Colonic mucosa (tissue), 4 donors: ENCODE results near the gene BRI3BP. TPM values are rescaled to one million over a fixed set of nuclear protein-coding genes. Genes with fewer than 3 reads are reported as not detected.

Source experiments
- DNase-seq: peaks from one replicate; pipeline ENCODE4 v3.0.0-alpha.2; 2020
- H3K27ac ChIP-seq: fragments of 200-600 bp; one replicate; pipeline ENCODE4 v1.8.0; 2021
- H3K27me3 ChIP-seq: fragments of 200-600 bp; one replicate; pipeline ENCODE4 v1.8.0; 2021
- H3K36me3 ChIP-seq: fragments of 200-600 bp; one replicate; pipeline ENCODE4 v1.8.0; 2021
- H3K4me1 ChIP-seq: fragments of 200-600 bp; one replicate; pipeline ENCODE4 v1.8.0; 2021; ENCODE audit warnings: mild to moderate bottlenecking
- H3K4me3 ChIP-seq: fragments of 200-600 bp; one replicate; pipeline ENCODE4 v1.8.0; 2021
- H3K9ac ChIP-seq, 2 donors: one replicate each; pipeline ENCODE4 v1.7.0; 2013; ENCODE audit warnings: control low read depth in 2 of 2, low read depth in 2 of 2, low read length in 2 of 2
- H3K9me3 ChIP-seq: fragments of 200-600 bp; one replicate; pipeline ENCODE4 v1.8.0; 2021
- intact Hi-C: fragments of 100-400 bp; cut with DNase I; formaldehyde crosslinking; loops from one replicate; pipeline ENCODE4 v1.14.1; 2022
- total RNA-seq, 2 donors: library from RNA; stranded (reverse); fragmentation: NEBNext Ultra II Directional in 1 of 2; extraction: Animal tissue kit (Norgen Biotek cat#: 25700) in 1 of 2; gene quantifications; one replicate each; pipeline ENCODE4 v1.2.1, GENCODE V29; 2021
- TF ChIP-seq, protein P1 (sequence below): fragments of 200-600 bp; IDR thresholded peaks from one replicate; pipeline ENCODE4 v1.8.0; 2022; ENCODE audit warnings: antibody characterized with exemption, mild to moderate bottlenecking
- donor health status: healthy.
- donor health status: DM: no; HTN: no; CAD: no.
- donor health status: DM: no; HTN: no; CAD: no.

The BRI3BP gene
- total RNA-seq, 2 donors from 2014 or later: 50.3 to 81.5 TPM

DNA sequence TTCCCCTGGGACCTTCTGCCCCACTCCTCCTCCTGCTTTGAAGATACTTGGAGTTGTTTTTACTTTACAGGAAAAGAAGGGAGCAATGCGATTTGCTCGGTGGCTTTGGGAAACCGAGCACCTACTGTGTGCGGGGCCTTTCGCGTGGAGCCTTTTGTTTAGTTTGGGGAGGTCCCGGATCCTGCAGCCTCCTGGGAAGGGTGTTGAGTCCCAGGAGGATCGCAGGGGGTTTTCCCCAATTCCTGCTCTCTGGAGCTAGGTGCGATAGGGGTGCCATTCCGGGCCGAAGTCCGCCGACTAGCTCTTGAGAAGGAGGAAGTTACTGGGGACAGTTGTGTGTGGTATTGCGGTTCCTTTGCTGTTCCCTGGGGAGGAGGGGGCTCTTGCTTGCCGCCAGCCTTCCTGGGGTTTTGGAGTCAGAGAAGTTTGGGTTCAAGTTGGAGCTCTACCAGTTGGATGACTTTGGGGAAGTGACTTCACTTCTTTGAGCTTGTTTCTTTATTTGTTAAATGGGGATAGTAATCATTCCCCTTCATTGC lies 1.1 kb downstream of the BRI3BP start:
- Histone ChIP-seq H3K27me3 (no peaks in the 10 kb centered on the region), H3K36me3 (no peaks in the 10 kb centered on the region), H3K9ac (peak overlapping the region; percentile 54 to 89), H3K4me3 (peak overlapping the region; percentile 62), H3K9me3 (no peaks in the 10 kb centered on the region), H3K27ac (peak overlapping the region; percentile 75), H3K4me1 (no peaks in the 10 kb centered on the region)
- TF ChIP-seq, protein P1, sequence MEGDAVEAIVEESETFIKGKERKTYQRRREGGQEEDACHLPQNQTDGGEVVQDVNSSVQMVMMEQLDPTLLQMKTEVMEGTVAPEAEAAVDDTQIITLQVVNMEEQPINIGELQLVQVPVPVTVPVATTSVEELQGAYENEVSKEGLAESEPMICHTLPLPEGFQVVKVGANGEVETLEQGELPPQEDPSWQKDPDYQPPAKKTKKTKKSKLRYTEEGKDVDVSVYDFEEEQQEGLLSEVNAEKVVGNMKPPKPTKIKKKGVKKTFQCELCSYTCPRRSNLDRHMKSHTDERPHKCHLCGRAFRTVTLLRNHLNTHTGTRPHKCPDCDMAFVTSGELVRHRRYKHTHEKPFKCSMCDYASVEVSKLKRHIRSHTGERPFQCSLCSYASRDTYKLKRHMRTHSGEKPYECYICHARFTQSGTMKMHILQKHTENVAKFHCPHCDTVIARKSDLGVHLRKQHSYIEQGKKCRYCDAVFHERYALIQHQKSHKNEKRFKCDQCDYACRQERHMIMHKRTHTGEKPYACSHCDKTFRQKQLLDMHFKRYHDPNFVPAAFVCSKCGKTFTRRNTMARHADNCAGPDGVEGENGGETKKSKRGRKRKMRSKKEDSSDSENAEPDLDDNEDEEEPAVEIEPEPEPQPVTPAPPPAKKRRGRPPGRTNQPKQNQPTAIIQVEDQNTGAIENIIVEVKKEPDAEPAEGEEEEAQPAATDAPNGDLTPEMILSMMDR: no peak
- peak; percentile 85 for DNase-seq
- intact Hi-C loops: no loop called here

DNA sequence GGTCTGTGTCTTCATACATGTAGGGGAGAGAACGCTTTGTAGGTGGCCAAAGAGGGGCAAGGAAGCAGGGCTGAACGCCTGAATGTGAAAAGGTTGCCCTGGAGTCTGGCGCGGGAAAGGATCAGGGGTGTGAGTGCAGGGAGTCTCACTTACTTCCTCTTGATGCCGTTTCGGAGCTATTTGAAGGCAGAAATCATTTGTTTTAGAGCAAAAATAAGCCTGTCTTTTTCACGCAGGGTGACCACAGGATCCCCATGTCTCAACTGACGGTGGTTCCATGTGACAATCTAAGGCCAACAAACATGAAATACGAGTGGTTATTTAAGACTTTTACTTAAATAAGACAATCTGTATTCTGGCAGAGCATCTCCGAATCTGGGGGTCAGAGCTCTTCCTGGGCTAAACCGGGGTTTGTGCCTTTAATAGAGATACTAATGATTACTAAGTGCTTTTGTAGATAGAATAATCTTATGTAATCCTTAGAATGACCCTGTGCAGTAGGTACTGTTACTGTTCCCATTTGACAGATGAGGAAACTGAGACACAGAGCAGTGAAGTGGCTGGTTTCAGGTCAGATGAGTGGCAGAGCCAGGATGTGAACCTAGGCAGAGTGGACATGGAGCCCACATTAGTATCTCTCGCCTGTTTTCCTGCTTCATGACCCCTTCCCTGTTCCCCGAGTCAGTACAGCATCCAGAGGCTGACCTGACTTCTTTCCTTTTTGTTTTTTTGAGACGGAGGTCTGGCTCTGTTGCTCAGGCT lies 1.9 kb downstream of the BRI3BP start:
- TF ChIP-seq, protein P1: no peak
- H3K9ac ChIP-seq: peak overlapping the region in 1 of 2 donors; percentile 89
- peak overlapping the region; percentile 62 for H3K4me3 ChIP-seq
- H3K27me3 ChIP-seq: no peaks in the 10 kb centered on the region
- intact Hi-C loops: no loop called here
- peak; percentile 59 for DNase-seq
- no peaks in the 10 kb centered on the region for H3K36me3 ChIP-seq
- H3K4me1 ChIP-seq: no peaks in the 10 kb centered on the region
- peak overlapping the region; percentile 75 for H3K27ac ChIP-seq
- no peaks in the 10 kb centered on the region for H3K9me3 ChIP-seq

- TF ChIP-seq, protein P1: no peak
- DNase-seq: no peak
- intact Hi-C loops: no loop called here
Observed at GRCh38 chr12:124998705-124999104, 5.3 kb downstream of the BRI3BP start.

GRCh38 chr12:125001636-125002035 lies 8.2 kb downstream of the BRI3BP start:
- no peaks in the 10 kb centered on the region for H3K36me3 ChIP-seq
- H3K27me3 ChIP-seq: no peaks in the 10 kb centered on the region
- no peak overlapping the region for H3K4me3 ChIP-seq

More at GRCh38 chr12:124998705-124999104, 5.3 kb downstream of the BRI3BP start:
- Histone ChIP-seq H3K9ac (no peak overlapping the region), H3K27ac (no peak overlapping the region), H3K4me3 (no peak overlapping the region), H3K27me3 (no peaks in the 10 kb centered on the region), H3K4me1 (no peaks in the 10 kb centered on the region), H3K9me3 (no peaks in the 10 kb centered on the region), H3K36me3 (no peaks in the 10 kb centered on the region)

GRCh38 chr12:125003021-125003420 lies 9.6 kb downstream of the BRI3BP start:
- intact Hi-C loops: no loop called here

More at GRCh38 chr12:125001636-125002035, 8.2 kb downstream of the BRI3BP start:
- no peaks in the 10 kb centered on the region for H3K9me3 ChIP-seq
- H3K4me1 ChIP-seq: no peaks in the 10 kb centered on the region
- no peak overlapping the region for H3K9ac ChIP-seq
- TF ChIP-seq, protein P1: no peak
- DNase-seq: no peak
- H3K27ac ChIP-seq: no peak overlapping the region
- intact Hi-C loops: no loop called here

More at GRCh38 chr12:125003021-125003420, 9.6 kb downstream of the BRI3BP start:
- DNase-seq: no peak
- no peaks in the 10 kb centered on the region for H3K9me3 ChIP-seq
- H3K27ac ChIP-seq: no peak overlapping the region
- H3K9ac ChIP-seq: no peak overlapping the region
- TF ChIP-seq, protein P1: no peak
- no peak overlapping the region for H3K4me3 ChIP-seq
- H3K4me1 ChIP-seq: no peaks in the 10 kb centered on the region
- no peaks in the 10 kb centered on the region for H3K36me3 ChIP-seq
- no peaks in the 10 kb centered on the region for H3K27me3 ChIP-seq
